ENCODE data around the gene TAP2. TPM values are rescaled to one million over a fixed set of nuclear protein-coding genes. Genes with fewer than 3 reads are reported as not detected.

The TAP2 gene
- total RNA-seq, 2 experiments from 2014 or later, result 96.4 to 108 TPM

GRCh38 chr6:32815115-32815514, 23.4 kb downstream of the TAP2 start:
- Histone ChIP-seq H3K4me1 (ENCODE audit: insufficient read depth, low read length, poor library complexity, severe bottlenecking) (peaks cover 79% of the 10 kb centered on the region), H3K27ac (ENCODE audit: low read depth, low read length, poor library complexity, severe bottlenecking) (peak overlapping the region; percentile 97), H3K79me2 (ENCODE audit: insufficient read depth, low read depth, low read length) (peaks cover 13% of the 10 kb centered on the region; the same call in 1 of the 2 replicates), H3K4me2 (ENCODE audit: low read length) (peak overlapping the region; percentile 78), H4K20me1 (ENCODE audit: insufficient read depth, low read length) (no peaks in the 10 kb centered on the region), H3K9me2 (ENCODE audit: insufficient read depth, low read length) (no peaks in the 10 kb centered on the region), H3K4me3 (ENCODE audit: low read depth, low read length, poor library complexity, severe bottlenecking) (peak overlapping the region; percentile 69), H2AFZ (ENCODE audit: low read length) (peak overlapping the region; percentile 3; the same call in 1 of the 2 replicates), H3K36me3 (ENCODE audit: insufficient read depth, low read length) (peaks cover 35% of the 10 kb centered on the region), H3K9me3 (ENCODE audit: low read length) (no peaks in the 10 kb centered on the region)
- ChIA-PET CTCF (ENCODE audit: unreplicated experiment) (interaction anchor here (1.6 kb wide), 1 partner anchor 22 kb away, joined by 4 read pairs; no protein-coding TSS in a partner anchor), POLR2A (interaction anchor here (0.6 to 1.2 kb wide), 3 partner anchors 17 to 85 kb away, joined by 3 to 4 read pairs (median 4); no protein-coding TSS in a partner anchor)
- no peak for TF ChIP-seq EZH2phosphoT487 (IDR thresholded peaks at IDR 0.05; ENCODE audit: borderline replicate concordance, low read depth, low read length)
- TF ChIP-seq CTCF (conservative IDR thresholded peaks at IDR 0.05; ENCODE audit: low read length), result no peak
- intact Hi-C loops (cut with micrococcal nuclease; ENCODE audit: unreplicated experiment), result no loop called here
- BruUV-seq (replicated peaks), result no TSS peak
- DNase-seq (ENCODE audit: low spot score), result peak; percentile 27

GRCh38 chr6:32814145-32814544, 24.4 kb downstream of the TAP2 start:
- no peaks in the 10 kb centered on the region for H3K9me2 ChIP-seq (ENCODE audit: insufficient read depth, low read length)
- DNase-seq (ENCODE audit: low spot score), result no peak
- no TSS peak for BruUV-seq (replicated peaks)
- peaks cover 73% of the 10 kb centered on the region for H3K4me1 ChIP-seq (ENCODE audit: insufficient read depth, low read length, poor library complexity, severe bottlenecking)
- TF ChIP-seq EZH2phosphoT487 (IDR thresholded peaks at IDR 0.05; ENCODE audit: borderline replicate concordance, low read depth, low read length), result no peak
- no peak for TF ChIP-seq CTCF (conservative IDR thresholded peaks at IDR 0.05; ENCODE audit: low read length)
- CTCF ChIA-PET (ENCODE audit: unreplicated experiment), result interaction anchor here (1.6 kb wide), 1 partner anchor 21 kb away, joined by 4 read pairs; no protein-coding TSS in a partner anchor
- H3K9me3 ChIP-seq (ENCODE audit: low read length), result no peaks in the 10 kb centered on the region
- peak overlapping the region; percentile 97 for H3K27ac ChIP-seq (ENCODE audit: low read depth, low read length, poor library complexity, severe bottlenecking)
- POLR2A ChIA-PET, result interaction anchor here (0.5 to 1.6 kb wide), 6 partner anchors 12 to 158 kb away, joined by 3 to 4 read pairs (median 4); partner anchors contain the start of gene BRD2
- intact Hi-C loops (cut with micrococcal nuclease; ENCODE audit: unreplicated experiment), result no loop called here
- H3K4me2 ChIP-seq (ENCODE audit: low read length), result peak overlapping the region; percentile 78
- peaks cover 44% of the 10 kb centered on the region for H3K36me3 ChIP-seq (ENCODE audit: insufficient read depth, low read length)
- no peaks in the 10 kb centered on the region for H4K20me1 ChIP-seq (ENCODE audit: insufficient read depth, low read length)
- peaks cover 13% of the 10 kb centered on the region; the same call in 1 of the 2 replicates for H3K79me2 ChIP-seq (ENCODE audit: insufficient read depth, low read depth, low read length)
- H2AFZ ChIP-seq (ENCODE audit: low read length), result no peak overlapping the region
- peak overlapping the region; percentile 69 for H3K4me3 ChIP-seq (ENCODE audit: low read depth, low read length, poor library complexity, severe bottlenecking)

GRCh38 chr6:32809171-32809570, 29.4 kb downstream of the TAP2 start:
- no peak for DNase-seq (ENCODE audit: low spot score)
- CTCF ChIA-PET (ENCODE audit: unreplicated experiment), result no interaction called here

More at GRCh38 chr6:32809171-32809570, 29.4 kb downstream of the TAP2 start:
- H3K4me1 ChIP-seq (ENCODE audit: insufficient read depth, low read length, poor library complexity, severe bottlenecking), result peaks cover 32% of the 10 kb centered on the region
- no peak for TF ChIP-seq CTCF (conservative IDR thresholded peaks at IDR 0.05; ENCODE audit: low read length)
- TF ChIP-seq EZH2phosphoT487 (IDR thresholded peaks at IDR 0.05; ENCODE audit: borderline replicate concordance, low read depth, low read length), result no peak
- TSS peak; percentile 14 for BruUV-seq (replicated peaks)
- H3K79me2 ChIP-seq (ENCODE audit: insufficient read depth, low read depth, low read length), result peaks cover 5% of the 10 kb centered on the region; the same call in 1 of the 2 replicates
- H3K9me2 ChIP-seq (ENCODE audit: insufficient read depth, low read length), result no peaks in the 10 kb centered on the region
- no peaks in the 10 kb centered on the region for H4K20me1 ChIP-seq (ENCODE audit: insufficient read depth, low read length)
- no peaks in the 10 kb centered on the region; the same call in 1 of the 2 replicates for H3K9me3 ChIP-seq (ENCODE audit: low read length)
- H2AFZ ChIP-seq (ENCODE audit: low read length), result no peak overlapping the region
- no peak overlapping the region for H3K4me2 ChIP-seq (ENCODE audit: low read length)
- peaks cover 56% of the 10 kb centered on the region for H3K36me3 ChIP-seq (ENCODE audit: insufficient read depth, low read length)
- H3K27ac ChIP-seq (ENCODE audit: low read depth, low read length, poor library complexity, severe bottlenecking), result no peak overlapping the region
- intact Hi-C loops (cut with micrococcal nuclease; ENCODE audit: unreplicated experiment), result no loop called here
- H3K4me3 ChIP-seq (ENCODE audit: low read depth, low read length, poor library complexity, severe bottlenecking), result no peak overlapping the region
- POLR2A ChIA-PET, result interaction anchor here (0.6 to 1.0 kb wide), 3 partner anchors 11 to 59 kb away, joined by 3 to 8 read pairs (median 3); no protein-coding TSS in a partner anchor
